Measurements from ENCODE around the gene CUX1.
"Not testable (repeated sequence)": the region's sequence is repeated elsewhere in the genome, so short reads cannot be mapped to it uniquely, and the experiment has no call there.

The CUX1 gene

GRCh38 chr7:101923602-101923985 is 106.2 kb downstream of the CUX1 start:
- H3K9me3 ChIP-seq (ENCODE audit: control insufficient read depth, low read length) = no peaks in the 10 kb centered on the region
- H3K27me3 ChIP-seq (ENCODE audit: control insufficient read depth, insufficient read depth, low read length) = no peaks in the 10 kb centered on the region
- H3K9ac ChIP-seq (ENCODE audit: low read length) = no peak overlapping the region
- H3K4me1 ChIP-seq (ENCODE audit: control insufficient read depth, insufficient read depth, low read length) = peaks cover 19% of the 10 kb centered on the region
- no peak overlapping the region for H3K4me3 ChIP-seq (ENCODE audit: low read length)
- no peaks in the 10 kb centered on the region for H3K36me3 ChIP-seq (ENCODE audit: control insufficient read depth, insufficient read depth, low read length)

- Histone ChIP-seq H3K36me3 (ENCODE audit: control insufficient read depth, insufficient read depth, low read length) (no peaks in the 10 kb centered on the region), H3K9ac (ENCODE audit: low read length) (no peak overlapping the region), H3K9me3 (ENCODE audit: control insufficient read depth, low read length) (no peaks in the 10 kb centered on the region), H3K27me3 (ENCODE audit: control insufficient read depth, insufficient read depth, low read length) (no peaks in the 10 kb centered on the region), H3K4me1 (ENCODE audit: control insufficient read depth, insufficient read depth, low read length) (peaks cover 19% of the 10 kb centered on the region), H3K4me3 (ENCODE audit: low read length) (no peak overlapping the region)
These were observed 106.7 kb downstream of the CUX1 start for GRCh38 chr7:101924171-101924570.

GRCh38 chr7:101926265-101926664 is 108.8 kb downstream of the CUX1 start:
- no peak overlapping the region for H3K9ac ChIP-seq (ENCODE audit: low read length)
- peaks cover 19% of the 10 kb centered on the region for H3K4me1 ChIP-seq (ENCODE audit: control insufficient read depth, insufficient read depth, low read length)
- no peaks in the 10 kb centered on the region for H3K36me3 ChIP-seq (ENCODE audit: control insufficient read depth, insufficient read depth, low read length)

GRCh38 chr7:101927389-101927788 is 110.0 kb downstream of the CUX1 start:
- Histone ChIP-seq H3K4me3 (ENCODE audit: low read length) (no peak overlapping the region), H3K27me3 (ENCODE audit: control insufficient read depth, insufficient read depth, low read length) (no peaks in the 10 kb centered on the region), H3K9ac (ENCODE audit: low read length) (no peak overlapping the region), H3K4me1 (ENCODE audit: control insufficient read depth, insufficient read depth, low read length) (peaks cover 14% of the 10 kb centered on the region), H3K9me3 (ENCODE audit: control insufficient read depth, low read length) (no peaks in the 10 kb centered on the region), H3K36me3 (ENCODE audit: control insufficient read depth, insufficient read depth, low read length) (no peaks in the 10 kb centered on the region)

More at GRCh38 chr7:101926265-101926664, 108.8 kb downstream of the CUX1 start:
- Histone ChIP-seq H3K27me3 (ENCODE audit: control insufficient read depth, insufficient read depth, low read length) (no peaks in the 10 kb centered on the region), H3K9me3 (ENCODE audit: control insufficient read depth, low read length) (no peaks in the 10 kb centered on the region), H3K4me3 (ENCODE audit: low read length) (no peak overlapping the region)

GRCh38 chr7:101927802-101928201 is 110.4 kb downstream of the CUX1 start:
- H3K4me1 ChIP-seq (ENCODE audit: control insufficient read depth, insufficient read depth, low read length) = peaks cover 10% of the 10 kb centered on the region
- no peaks in the 10 kb centered on the region for H3K9me3 ChIP-seq (ENCODE audit: control insufficient read depth, low read length)
- H3K36me3 ChIP-seq (ENCODE audit: control insufficient read depth, insufficient read depth, low read length) = no peaks in the 10 kb centered on the region
- H3K27me3 ChIP-seq (ENCODE audit: control insufficient read depth, insufficient read depth, low read length) = no peaks in the 10 kb centered on the region
- H3K9ac ChIP-seq (ENCODE audit: low read length) = no peak overlapping the region
- no peak overlapping the region for H3K4me3 ChIP-seq (ENCODE audit: low read length)

GRCh38 chr7:101929256-101929655 is 111.8 kb downstream of the CUX1 start:
- Histone ChIP-seq H3K27me3 (ENCODE audit: control insufficient read depth, insufficient read depth, low read length) (no peaks in the 10 kb centered on the region), H3K4me1 (ENCODE audit: control insufficient read depth, insufficient read depth, low read length) (peaks cover 6% of the 10 kb centered on the region), H3K36me3 (ENCODE audit: control insufficient read depth, insufficient read depth, low read length) (no peaks in the 10 kb centered on the region), H3K9ac (ENCODE audit: low read length) (no peak overlapping the region), H3K4me3 (ENCODE audit: low read length) (no peak overlapping the region), H3K9me3 (ENCODE audit: control insufficient read depth, low read length) (no peaks in the 10 kb centered on the region)

- H3K4me1 ChIP-seq (ENCODE audit: control insufficient read depth, insufficient read depth, low read length) = peaks cover 12% of the 10 kb centered on the region
- not testable (repeated sequence) for H3K9ac ChIP-seq (ENCODE audit: low read length); H3K27me3 ChIP-seq (ENCODE audit: control insufficient read depth, insufficient read depth, low read length); H3K9me3 ChIP-seq (ENCODE audit: control insufficient read depth, low read length); H3K4me3 ChIP-seq (ENCODE audit: low read length); H3K36me3 ChIP-seq (ENCODE audit: control insufficient read depth, insufficient read depth, low read length)
These were observed 112.5 kb downstream of the CUX1 start for GRCh38 chr7:101929911-101930310.

GRCh38 chr7:101932083-101932482 is 114.7 kb downstream of the CUX1 start:
- Histone ChIP-seq H3K9ac (ENCODE audit: low read length) (no peak overlapping the region), H3K27me3 (ENCODE audit: control insufficient read depth, insufficient read depth, low read length) (no peaks in the 10 kb centered on the region), H3K4me3 (ENCODE audit: low read length) (no peak overlapping the region), H3K36me3 (ENCODE audit: control insufficient read depth, insufficient read depth, low read length) (no peaks in the 10 kb centered on the region), H3K9me3 (ENCODE audit: control insufficient read depth, low read length) (no peaks in the 10 kb centered on the region), H3K4me1 (ENCODE audit: control insufficient read depth, insufficient read depth, low read length) (peaks cover 34% of the 10 kb centered on the region)

- Histone ChIP-seq H3K4me3 (ENCODE audit: low read length) (no peak overlapping the region), H3K9ac (ENCODE audit: low read length) (no peak overlapping the region), H3K4me1 (ENCODE audit: control insufficient read depth, insufficient read depth, low read length) (peaks cover 38% of the 10 kb centered on the region), H3K27me3 (ENCODE audit: control insufficient read depth, insufficient read depth, low read length) (no peaks in the 10 kb centered on the region), H3K36me3 (ENCODE audit: control insufficient read depth, insufficient read depth, low read length) (no peaks in the 10 kb centered on the region), H3K9me3 (ENCODE audit: control insufficient read depth, low read length) (no peaks in the 10 kb centered on the region)
These were observed 115.6 kb downstream of the CUX1 start for GRCh38 chr7:101933028-101933427.

GRCh38 chr7:101933688-101934121 is 116.3 kb downstream of the CUX1 start:
- Histone ChIP-seq H3K36me3 (ENCODE audit: control insufficient read depth, insufficient read depth, low read length) (no peaks in the 10 kb centered on the region), H3K4me3 (ENCODE audit: low read length) (no peak overlapping the region), H3K9ac (ENCODE audit: low read length) (no peak overlapping the region), H3K4me1 (ENCODE audit: control insufficient read depth, insufficient read depth, low read length) (peaks cover 38% of the 10 kb centered on the region), H3K27me3 (ENCODE audit: control insufficient read depth, insufficient read depth, low read length) (no peaks in the 10 kb centered on the region), H3K9me3 (ENCODE audit: control insufficient read depth, low read length) (no peaks in the 10 kb centered on the region)

GRCh38 chr7:101934618-101935017 is 117.2 kb downstream of the CUX1 start:
- Histone ChIP-seq H3K4me1 (ENCODE audit: control insufficient read depth, insufficient read depth, low read length) (peaks cover 38% of the 10 kb centered on the region), H3K36me3 (ENCODE audit: control insufficient read depth, insufficient read depth, low read length) (no peaks in the 10 kb centered on the region), H3K4me3 (ENCODE audit: low read length) (no peak overlapping the region), H3K9ac (ENCODE audit: low read length) (peak overlapping the region; percentile 44), H3K27me3 (ENCODE audit: control insufficient read depth, insufficient read depth, low read length) (no peaks in the 10 kb centered on the region), H3K9me3 (ENCODE audit: control insufficient read depth, low read length) (no peaks in the 10 kb centered on the region)

GRCh38 chr7:101935521-101936141 is 118.2 kb downstream of the CUX1 start:
- no peaks in the 10 kb centered on the region for H3K36me3 ChIP-seq (ENCODE audit: control insufficient read depth, insufficient read depth, low read length)
- no peaks in the 10 kb centered on the region for H3K27me3 ChIP-seq (ENCODE audit: control insufficient read depth, insufficient read depth, low read length)
- H3K4me1 ChIP-seq (ENCODE audit: control insufficient read depth, insufficient read depth, low read length) = peaks cover 40% of the 10 kb centered on the region
- H3K9ac ChIP-seq (ENCODE audit: low read length) = no peak overlapping the region
- no peaks in the 10 kb centered on the region for H3K9me3 ChIP-seq (ENCODE audit: control insufficient read depth, low read length)
- no peak overlapping the region for H3K4me3 ChIP-seq (ENCODE audit: low read length)

- Histone ChIP-seq H3K27me3 (ENCODE audit: control insufficient read depth, insufficient read depth, low read length) (no peaks in the 10 kb centered on the region), H3K4me1 (ENCODE audit: control insufficient read depth, insufficient read depth, low read length) (peaks cover 46% of the 10 kb centered on the region), H3K9me3 (ENCODE audit: control insufficient read depth, low read length) (no peaks in the 10 kb centered on the region), H3K4me3 (ENCODE audit: low read length) (no peak overlapping the region), H3K36me3 (ENCODE audit: control insufficient read depth, insufficient read depth, low read length) (no peaks in the 10 kb centered on the region), H3K9ac (ENCODE audit: low read length) (peak overlapping the region; percentile 26)
These were observed 118.8 kb downstream of the CUX1 start for GRCh38 chr7:101936223-101936610.
